ENCODE data around the gene CD36. TPM values are rescaled to one million over a fixed set of nuclear protein-coding genes. Genes with fewer than 3 reads are reported as not detected.

CD36 gene
- 50.5 TPM for polyA plus RNA-seq (2013, experiment 1 of 2)
- polyA plus RNA-seq (2013, experiment 2 of 2): 53.0 TPM

DNA sequence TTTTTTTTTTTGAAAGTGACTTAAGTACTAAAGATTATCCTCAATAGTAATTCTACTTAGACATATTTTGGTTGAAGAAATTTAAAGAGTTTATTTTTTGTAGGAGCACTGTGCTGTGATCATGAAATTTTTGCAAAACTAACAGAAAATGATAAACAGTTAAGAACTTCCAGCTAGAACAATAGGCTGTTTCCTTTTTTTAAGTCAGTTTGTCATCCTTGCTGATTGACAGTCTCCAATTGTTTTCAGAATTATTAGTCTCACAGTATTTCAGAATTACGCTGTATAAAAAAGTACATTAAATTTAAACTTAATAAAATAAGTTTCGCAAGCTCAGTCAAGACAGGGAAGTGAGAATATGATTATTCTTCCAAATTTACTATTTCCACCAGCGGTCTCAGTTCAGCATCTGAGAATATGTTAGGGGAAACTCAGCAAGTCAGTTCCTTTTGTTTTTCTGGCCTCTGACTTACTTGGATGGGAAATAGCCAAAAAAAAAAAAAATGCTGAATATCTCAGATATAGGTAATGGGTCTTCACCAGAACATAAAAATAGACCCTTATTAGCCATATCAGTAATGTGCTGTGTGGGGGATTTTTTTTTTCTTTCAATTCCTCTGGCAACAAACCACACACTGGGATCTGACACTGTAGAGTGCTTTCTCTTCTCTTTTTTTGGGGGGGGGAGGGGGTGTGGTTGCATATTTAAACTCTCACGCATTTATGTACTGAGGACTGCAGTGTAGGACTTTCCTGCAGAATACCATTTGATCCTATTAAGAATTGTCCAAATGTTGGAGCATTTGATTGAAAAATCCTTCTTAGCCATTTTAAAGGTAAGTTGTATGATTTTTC is at the start of gene CD36:
TSS of gene CD36 (plus strand) at position 732 of the 855 bp plus-strand sequence. CDS start 8,099 bp downstream, outside the sequence.
- Histone ChIP-seq H2AFZ (ENCODE audit: low read depth, low read length) (no peak within 1 kb of the TSS), H2AK5ac (ENCODE audit: low read length, severe bottlenecking) (no peak within 1 kb of the TSS), H3K9me3 (ENCODE audit: control insufficient read depth, low read length) (peaks cover 12% of the 10 kb centered on the region), H3K4me2 (ENCODE audit: low read length, poor library complexity, severe bottlenecking) (no peak within 1 kb of the TSS), H4K8ac (ENCODE audit: low read length) (no peak within 1 kb of the TSS), H4K91ac (ENCODE audit: low read length) (no peak within 1 kb of the TSS), H2BK5ac (ENCODE audit: low read depth, low read length, poor library complexity, severe bottlenecking) (no peak within 1 kb of the TSS), H2BK15ac (ENCODE audit: low read depth, poor library complexity, severe bottlenecking) (no peak within 1 kb of the TSS), H3K23ac (ENCODE audit: low read length in 2 of 2) (no peak within 1 kb of the TSS), H3K9ac (ENCODE audit: low read length) (peak within 1 kb of the TSS; percentile 84), H2BK120ac (ENCODE audit: low read depth, low read length) (peak within 1 kb of the TSS; percentile 19), H3K27ac (ENCODE audit: low read length, poor library complexity, severe bottlenecking) (no peak within 1 kb of the TSS), H3K4ac (ENCODE audit: low read depth in 1 of 2, low read length in 2 of 2) (no peak within 1 kb of the TSS), H3K36me3 (ENCODE audit: control insufficient read depth in 1 of 2, insufficient read depth in 2 of 2, low read depth in 1 of 2, low read length in 2 of 2) (no peaks in the 10 kb centered on the region), H2BK12ac (ENCODE audit: low read length in 2 of 2) (no peak within 1 kb of the TSS), H3K27me3 (ENCODE audit: control insufficient read depth in 1 of 2, insufficient read depth in 1 of 2, low read length in 2 of 2) (no peaks in the 10 kb centered on the region), H3K79me1 (replicated peaks; ENCODE audit: low read length, poor library complexity, severe bottlenecking) (no peaks in the 10 kb centered on the region), H3K4me3 (ENCODE audit: insufficient read depth in 1 of 2, low read depth in 1 of 2, low read length in 2 of 2) (peak within 1 kb of the TSS in 1 of 2 experiments; percentile 61), H3K18ac (ENCODE audit: low read depth in 1 of 2, low read length in 2 of 2) (no peak within 1 kb of the TSS), H3K4me1 (ENCODE audit: control insufficient read depth, insufficient read depth, low read depth, low read length) (no peaks in the 10 kb centered on the region), H3K14ac (ENCODE audit: low read length in 2 of 2) (no peak within 1 kb of the TSS)
- 100% methylated on average over 1 of the region's 4 CpGs for WGBS
- no peak for DNase-seq

DNA sequence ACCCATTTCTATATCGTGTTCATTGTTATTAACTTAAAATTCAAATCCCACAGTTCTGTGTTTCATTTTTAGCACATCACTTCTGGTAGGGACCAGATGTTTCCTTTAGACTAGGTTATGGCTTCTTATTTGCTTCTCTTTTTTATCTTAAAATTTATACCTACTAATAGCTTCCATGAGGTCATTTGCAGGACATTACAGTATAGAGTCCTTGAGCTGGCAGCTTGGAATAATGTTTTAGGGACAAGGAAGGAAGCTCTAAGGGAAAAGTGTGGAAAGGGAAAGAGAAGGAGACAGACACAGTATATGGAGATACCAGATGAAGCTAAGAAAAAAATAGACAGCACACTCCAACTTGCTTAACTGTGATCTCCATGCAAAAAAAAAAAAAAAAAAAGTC is 48.8 kb upstream of the CD36 start:
- no peak overlapping the region for H3K4ac ChIP-seq (ENCODE audit: low read depth in 1 of 2, low read length in 2 of 2)
- H3K4me3 ChIP-seq (ENCODE audit: insufficient read depth in 1 of 2, low read depth in 1 of 2, low read length in 2 of 2): no peak overlapping the region
- H3K4me2 ChIP-seq (ENCODE audit: low read length, poor library complexity, severe bottlenecking): no peak overlapping the region
- DNase-seq: no peak
- no peak overlapping the region for H2BK12ac ChIP-seq (ENCODE audit: low read length in 2 of 2)
- H3K27ac ChIP-seq (ENCODE audit: low read length, poor library complexity, severe bottlenecking): no peak overlapping the region
- H3K9ac ChIP-seq (ENCODE audit: low read length): no peak overlapping the region
- no peak overlapping the region for H2AFZ ChIP-seq (ENCODE audit: low read depth, low read length)
- no peaks in the 10 kb centered on the region for H3K79me1 ChIP-seq (replicated peaks; ENCODE audit: low read length, poor library complexity, severe bottlenecking)
- H4K91ac ChIP-seq (ENCODE audit: low read length): no peak overlapping the region
- H3K36me3 ChIP-seq (ENCODE audit: control insufficient read depth in 1 of 2, insufficient read depth in 2 of 2, low read depth in 1 of 2, low read length in 2 of 2): no peaks in the 10 kb centered on the region
- H3K23ac ChIP-seq (ENCODE audit: low read length in 2 of 2): no peak overlapping the region
- no CpG with 5 or more reads among the region's 1 CpG for WGBS
- no peak overlapping the region for H2AK5ac ChIP-seq (ENCODE audit: low read length, severe bottlenecking)
- no peak overlapping the region for H2BK15ac ChIP-seq (ENCODE audit: low read depth, poor library complexity, severe bottlenecking)
- H3K9me3 ChIP-seq (ENCODE audit: control insufficient read depth, low read length): no peaks in the 10 kb centered on the region
- H3K18ac ChIP-seq (ENCODE audit: low read depth in 1 of 2, low read length in 2 of 2): no peak overlapping the region
- peaks cover 2% of the 10 kb centered on the region for H3K4me1 ChIP-seq (ENCODE audit: control insufficient read depth, insufficient read depth, low read depth, low read length)
- no peaks in the 10 kb centered on the region for H3K27me3 ChIP-seq (ENCODE audit: control insufficient read depth in 1 of 2, insufficient read depth in 1 of 2, low read length in 2 of 2)
- H2BK5ac ChIP-seq (ENCODE audit: low read depth, low read length, poor library complexity, severe bottlenecking): no peak overlapping the region
- H4K8ac ChIP-seq (ENCODE audit: low read length): no peak overlapping the region
- H2BK120ac ChIP-seq (ENCODE audit: low read depth, low read length): no peak overlapping the region
- no peak overlapping the region for H3K14ac ChIP-seq (ENCODE audit: low read length in 2 of 2)

GRCh38 chr7:80591654-80592053 is 46.8 kb upstream of the CD36 start:
- Histone ChIP-seq H4K8ac (ENCODE audit: low read length) (no peak overlapping the region), H4K91ac (ENCODE audit: low read length) (no peak overlapping the region), H2BK5ac (ENCODE audit: low read depth, low read length, poor library complexity, severe bottlenecking) (no peak overlapping the region), H3K23ac (ENCODE audit: low read length in 2 of 2) (no peak overlapping the region), H3K4me3 (ENCODE audit: insufficient read depth in 1 of 2, low read depth in 1 of 2, low read length in 2 of 2) (no peak overlapping the region), H3K4me2 (ENCODE audit: low read length, poor library complexity, severe bottlenecking) (no peak overlapping the region), H2AFZ (ENCODE audit: low read depth, low read length) (no peak overlapping the region), H2AK5ac (ENCODE audit: low read length, severe bottlenecking) (no peak overlapping the region), H3K4ac (ENCODE audit: low read depth in 1 of 2, low read length in 2 of 2) (no peak overlapping the region), H3K79me1 (replicated peaks; ENCODE audit: low read length, poor library complexity, severe bottlenecking) (no peaks in the 10 kb centered on the region), H3K36me3 (ENCODE audit: control insufficient read depth in 1 of 2, insufficient read depth in 2 of 2, low read depth in 1 of 2, low read length in 2 of 2) (no peaks in the 10 kb centered on the region), H3K18ac (ENCODE audit: low read depth in 1 of 2, low read length in 2 of 2) (no peak overlapping the region), H2BK15ac (ENCODE audit: low read depth, poor library complexity, severe bottlenecking) (no peak overlapping the region), H2BK120ac (ENCODE audit: low read depth, low read length) (no peak overlapping the region), H2BK12ac (ENCODE audit: low read length in 2 of 2) (no peak overlapping the region), H3K14ac (ENCODE audit: low read length in 2 of 2) (no peak overlapping the region), H3K4me1 (ENCODE audit: control insufficient read depth, insufficient read depth, low read depth, low read length) (peaks cover 2% of the 10 kb centered on the region), H3K27me3 (ENCODE audit: control insufficient read depth in 1 of 2, insufficient read depth in 1 of 2, low read length in 2 of 2) (no peaks in the 10 kb centered on the region), H3K9ac (ENCODE audit: low read length) (no peak overlapping the region), H3K9me3 (ENCODE audit: control insufficient read depth, low read length) (no peaks in the 10 kb centered on the region), H3K27ac (ENCODE audit: low read length, poor library complexity, severe bottlenecking) (no peak overlapping the region)
- WGBS: no CpG with 5 or more reads among the region's 1 CpG
- no peak for DNase-seq

DNA sequence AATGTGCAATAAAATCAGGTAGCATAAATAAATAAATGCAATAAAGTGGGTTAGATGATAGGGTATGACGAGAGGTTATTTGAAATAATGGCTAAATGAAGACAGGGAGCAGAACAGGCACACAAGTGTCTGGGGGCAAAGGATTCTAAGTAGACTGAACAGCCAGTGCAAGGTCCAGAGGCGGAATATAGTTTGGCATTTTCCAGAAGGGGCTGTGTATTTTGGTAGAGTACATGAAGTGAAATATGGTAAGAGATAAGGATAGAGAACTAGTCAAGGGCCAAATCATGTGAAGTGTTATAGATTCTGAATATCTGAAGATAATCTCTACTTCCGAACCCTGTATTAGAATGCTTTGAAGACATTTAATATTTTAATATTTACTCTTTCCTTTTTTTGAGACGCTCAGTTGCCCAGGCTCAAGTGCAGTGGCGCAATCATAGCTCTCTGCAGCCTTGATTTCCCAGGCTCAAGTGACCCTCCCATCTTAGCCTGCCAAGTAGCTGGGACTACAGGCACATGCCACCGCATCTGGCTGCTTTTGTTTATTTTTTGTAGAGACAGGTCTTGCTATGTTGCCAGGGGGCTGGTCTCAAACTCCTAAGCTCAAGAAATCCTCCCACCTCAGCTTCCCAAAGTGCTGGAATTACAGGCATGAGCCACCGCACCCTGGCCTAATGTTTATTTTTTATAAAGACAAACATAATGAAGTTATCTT is 44.4 kb upstream of the CD36 start:
- Histone ChIP-seq H2BK15ac (ENCODE audit: low read depth, poor library complexity, severe bottlenecking) (no peak overlapping the region), H2BK5ac (ENCODE audit: low read depth, low read length, poor library complexity, severe bottlenecking) (no peak overlapping the region), H3K9ac (ENCODE audit: low read length) (no peak overlapping the region), H4K91ac (ENCODE audit: low read length) (peak overlapping the region; percentile 27), H3K4me2 (ENCODE audit: low read length, poor library complexity, severe bottlenecking) (no peak overlapping the region), H3K14ac (ENCODE audit: low read length in 2 of 2) (no peak overlapping the region), H3K27me3 (ENCODE audit: control insufficient read depth in 1 of 2, insufficient read depth in 1 of 2, low read length in 2 of 2) (no peaks in the 10 kb centered on the region), H3K36me3 (ENCODE audit: control insufficient read depth in 1 of 2, insufficient read depth in 2 of 2, low read depth in 1 of 2, low read length in 2 of 2) (no peaks in the 10 kb centered on the region), H3K27ac (ENCODE audit: low read length, poor library complexity, severe bottlenecking) (no peak overlapping the region), H3K9me3 (ENCODE audit: control insufficient read depth, low read length) (no peaks in the 10 kb centered on the region), H3K18ac (ENCODE audit: low read depth in 1 of 2, low read length in 2 of 2) (no peak overlapping the region), H2AK5ac (ENCODE audit: low read length, severe bottlenecking) (no peak overlapping the region), H4K8ac (ENCODE audit: low read length) (peak overlapping the region; percentile 13), H3K4me1 (ENCODE audit: control insufficient read depth, insufficient read depth, low read depth, low read length) (peaks cover 2% of the 10 kb centered on the region), H2BK12ac (ENCODE audit: low read length in 2 of 2) (no peak overlapping the region), H3K4me3 (ENCODE audit: insufficient read depth in 1 of 2, low read depth in 1 of 2, low read length in 2 of 2) (no peak overlapping the region), H3K4ac (ENCODE audit: low read depth in 1 of 2, low read length in 2 of 2) (no peak overlapping the region), H3K79me1 (replicated peaks; ENCODE audit: low read length, poor library complexity, severe bottlenecking) (no peaks in the 10 kb centered on the region), H2BK120ac (ENCODE audit: low read depth, low read length) (no peak overlapping the region), H3K23ac (ENCODE audit: low read length in 2 of 2) (no peak overlapping the region), H2AFZ (ENCODE audit: low read depth, low read length) (no peak overlapping the region)
- WGBS: 86% methylated on average over 5 of the region's 7 CpGs
- DNase-seq: peak; percentile 28
